Bone marrow (tissue), 2 donors: ENCODE results near the gene TGFB2.

Source experiments
- DNase-seq, 2 donors: peaks; one replicate each; lab custom pipeline; 2025; lab: John Stamatoyannopoulos, UW

The TGFB2 gene

GRCh38 chr1:218392780-218393179, 47.6 kb downstream of the TGFB2 start:
- no peak for DNase-seq

GRCh38 chr1:218394416-218394815, 49.3 kb downstream of the TGFB2 start:
- DNase-seq, result no peak

- DNase-seq, result no peak
Observed at GRCh38 chr1:218394989-218395388, 49.9 kb downstream of the TGFB2 start.

- no peak for DNase-seq
Observed at GRCh38 chr1:218395916-218396315, 50.8 kb downstream of the TGFB2 start.

GRCh38 chr1:218397752-218398339, 52.7 kb downstream of the TGFB2 start:
- DNase-seq, result no peak

- DNase-seq, result no peak
Observed at GRCh38 chr1:218400624-218401023, 55.5 kb downstream of the TGFB2 start.

GRCh38 chr1:218401441-218401997, 56.4 kb downstream of the TGFB2 start:
- DNase-seq, result no peak

- no peak for DNase-seq
Observed at GRCh38 chr1:218401998-218402785, 57.1 kb downstream of the TGFB2 start.

GRCh38 chr1:218402786-218403120, 57.6 kb downstream of the TGFB2 start:
- no peak for DNase-seq

GRCh38 chr1:218403300-218403699, 58.2 kb downstream of the TGFB2 start:
- DNase-seq, result no peak

- DNase-seq, result no peak
Observed at GRCh38 chr1:218407630-218408029, 62.5 kb downstream of the TGFB2 start.

- no peak for DNase-seq
Observed at GRCh38 chr1:218408135-218408534, 63.0 kb downstream of the TGFB2 start.

- DNase-seq, result no peak
Observed at GRCh38 chr1:218408942-218409341, 63.8 kb downstream of the TGFB2 start.

GRCh38 chr1:218409946-218410510, 64.9 kb downstream of the TGFB2 start:
- no peak for DNase-seq

- no peak for DNase-seq
Observed at GRCh38 chr1:218411101-218411500, 66.0 kb downstream of the TGFB2 start.

GRCh38 chr1:218412171-218412570, 67.0 kb downstream of the TGFB2 start:
- DNase-seq, result no peak

- DNase-seq, result no peak
Observed at GRCh38 chr1:218413179-218413578, 68.0 kb downstream of the TGFB2 start.

- no peak for DNase-seq
Observed at GRCh38 chr1:218414060-218414728, 69.1 kb downstream of the TGFB2 start.

GRCh38 chr1:218415726-218416125, 70.6 kb downstream of the TGFB2 start:
- no peak for DNase-seq

- no peak for DNase-seq
Observed at GRCh38 chr1:218421531-218421930, 76.4 kb downstream of the TGFB2 start.

- DNase-seq, result no peak
Observed at GRCh38 chr1:218424502-218424901, 79.4 kb downstream of the TGFB2 start.

GRCh38 chr1:218425647-218426342, 80.7 kb downstream of the TGFB2 start:
- DNase-seq, result no peak
